ENCODE data around the gene ACAA2.
A peak's percentile ranks its signal among the peaks of the same experiment; 100 is the strongest.

Gene ACAA2, protein sequence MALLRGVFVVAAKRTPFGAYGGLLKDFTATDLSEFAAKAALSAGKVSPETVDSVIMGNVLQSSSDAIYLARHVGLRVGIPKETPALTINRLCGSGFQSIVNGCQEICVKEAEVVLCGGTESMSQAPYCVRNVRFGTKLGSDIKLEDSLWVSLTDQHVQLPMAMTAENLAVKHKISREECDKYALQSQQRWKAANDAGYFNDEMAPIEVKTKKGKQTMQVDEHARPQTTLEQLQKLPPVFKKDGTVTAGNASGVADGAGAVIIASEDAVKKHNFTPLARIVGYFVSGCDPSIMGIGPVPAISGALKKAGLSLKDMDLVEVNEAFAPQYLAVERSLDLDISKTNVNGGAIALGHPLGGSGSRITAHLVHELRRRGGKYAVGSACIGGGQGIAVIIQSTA
- long read RNA-seq, transcript ACAA2-201 (10 exons, 3,350 nt): major isoform, 188 of 207 reads
- long read RNA-seq, partial matches to known transcripts: 5 of 207 reads
- long read RNA-seq, other reads (novel, unspliced or antisense): 13 of 207 reads

DNA sequence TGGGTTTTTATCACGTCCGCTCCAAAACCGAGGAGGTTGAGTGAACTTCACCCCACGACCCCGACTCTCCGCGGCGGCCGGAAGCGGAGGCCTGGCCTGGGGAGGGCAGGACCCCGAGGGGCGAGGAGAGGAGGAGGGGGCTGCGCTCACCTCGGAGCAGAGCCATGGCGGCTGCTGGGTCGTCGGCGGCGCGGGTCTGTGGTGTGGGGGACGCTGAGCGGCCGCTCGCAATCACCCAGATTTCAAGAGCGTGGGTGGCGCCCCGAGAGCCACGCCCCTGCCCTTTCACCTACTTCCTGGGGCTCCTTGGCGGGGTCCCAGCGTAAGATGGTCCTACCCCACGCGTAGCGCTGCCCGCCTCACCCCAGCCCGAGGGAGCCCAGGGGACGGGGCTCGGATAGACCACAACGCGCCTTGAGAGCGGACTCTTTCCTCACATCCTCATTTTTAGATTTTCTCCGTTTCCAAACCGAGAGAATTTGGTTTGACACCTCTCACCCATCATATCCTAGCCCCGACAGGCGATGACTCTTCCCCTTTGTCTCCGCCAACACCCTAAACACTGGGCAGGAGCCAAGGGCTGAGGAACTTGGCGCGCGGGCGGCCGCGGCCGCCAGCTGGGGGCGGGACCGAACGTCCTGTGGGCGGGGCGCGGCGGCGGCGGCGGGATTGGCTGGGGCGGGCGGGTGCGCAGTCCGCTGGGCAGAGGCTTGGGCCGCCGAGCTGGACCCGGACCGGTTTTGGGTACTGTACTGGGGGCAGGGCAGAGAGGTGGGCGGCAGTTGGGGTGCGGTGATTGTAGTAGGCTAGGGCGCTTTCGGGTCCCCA, at the start of gene ACAA2:
ACAA2 (minus strand) TSS at position 215 of the 828 bp plus-strand sequence; CDS start at position 166, 49 bp downstream.
- DNase-seq (ENCODE audit: low read depth in 1 of 2, low spot score in 1 of 2): peak; percentile 68 to 75
- Histone ChIP-seq H3K27me3 (ENCODE audit: insufficient read depth, poor library complexity, severe bottlenecking) (peaks cover 26% of the 10 kb centered on the region), H3K4me3 (replicated peaks; ENCODE audit: insufficient read depth, low read length) (peak within 1 kb of the TSS; percentile 94), H3K27ac (replicated peaks) (peak within 1 kb of the TSS; percentile 52)
- TF ChIP-seq, protein P1, sequence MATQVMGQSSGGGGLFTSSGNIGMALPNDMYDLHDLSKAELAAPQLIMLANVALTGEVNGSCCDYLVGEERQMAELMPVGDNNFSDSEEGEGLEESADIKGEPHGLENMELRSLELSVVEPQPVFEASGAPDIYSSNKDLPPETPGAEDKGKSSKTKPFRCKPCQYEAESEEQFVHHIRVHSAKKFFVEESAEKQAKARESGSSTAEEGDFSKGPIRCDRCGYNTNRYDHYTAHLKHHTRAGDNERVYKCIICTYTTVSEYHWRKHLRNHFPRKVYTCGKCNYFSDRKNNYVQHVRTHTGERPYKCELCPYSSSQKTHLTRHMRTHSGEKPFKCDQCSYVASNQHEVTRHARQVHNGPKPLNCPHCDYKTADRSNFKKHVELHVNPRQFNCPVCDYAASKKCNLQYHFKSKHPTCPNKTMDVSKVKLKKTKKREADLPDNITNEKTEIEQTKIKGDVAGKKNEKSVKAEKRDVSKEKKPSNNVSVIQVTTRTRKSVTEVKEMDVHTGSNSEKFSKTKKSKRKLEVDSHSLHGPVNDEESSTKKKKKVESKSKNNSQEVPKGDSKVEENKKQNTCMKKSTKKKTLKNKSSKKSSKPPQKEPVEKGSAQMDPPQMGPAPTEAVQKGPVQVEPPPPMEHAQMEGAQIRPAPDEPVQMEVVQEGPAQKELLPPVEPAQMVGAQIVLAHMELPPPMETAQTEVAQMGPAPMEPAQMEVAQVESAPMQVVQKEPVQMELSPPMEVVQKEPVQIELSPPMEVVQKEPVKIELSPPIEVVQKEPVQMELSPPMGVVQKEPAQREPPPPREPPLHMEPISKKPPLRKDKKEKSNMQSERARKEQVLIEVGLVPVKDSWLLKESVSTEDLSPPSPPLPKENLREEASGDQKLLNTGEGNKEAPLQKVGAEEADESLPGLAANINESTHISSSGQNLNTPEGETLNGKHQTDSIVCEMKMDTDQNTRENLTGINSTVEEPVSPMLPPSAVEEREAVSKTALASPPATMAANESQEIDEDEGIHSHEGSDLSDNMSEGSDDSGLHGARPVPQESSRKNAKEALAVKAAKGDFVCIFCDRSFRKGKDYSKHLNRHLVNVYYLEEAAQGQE (IDR thresholded peaks at IDR 0.05; ENCODE audit: insufficient replicate concordance, low read depth): no peak
- TF ChIP-seq SPI1 (IDR thresholded peaks at IDR 0.05; ENCODE audit: borderline replicate concordance, low read depth) (peak; percentile 41; the same call in 1 of the 2 replicates), GABPA (IDR thresholded peaks at IDR 0.05; ENCODE audit: low read depth) (0 out of 2 replicates have a peak, but pooled peaks have one; percentile 19)

DNA sequence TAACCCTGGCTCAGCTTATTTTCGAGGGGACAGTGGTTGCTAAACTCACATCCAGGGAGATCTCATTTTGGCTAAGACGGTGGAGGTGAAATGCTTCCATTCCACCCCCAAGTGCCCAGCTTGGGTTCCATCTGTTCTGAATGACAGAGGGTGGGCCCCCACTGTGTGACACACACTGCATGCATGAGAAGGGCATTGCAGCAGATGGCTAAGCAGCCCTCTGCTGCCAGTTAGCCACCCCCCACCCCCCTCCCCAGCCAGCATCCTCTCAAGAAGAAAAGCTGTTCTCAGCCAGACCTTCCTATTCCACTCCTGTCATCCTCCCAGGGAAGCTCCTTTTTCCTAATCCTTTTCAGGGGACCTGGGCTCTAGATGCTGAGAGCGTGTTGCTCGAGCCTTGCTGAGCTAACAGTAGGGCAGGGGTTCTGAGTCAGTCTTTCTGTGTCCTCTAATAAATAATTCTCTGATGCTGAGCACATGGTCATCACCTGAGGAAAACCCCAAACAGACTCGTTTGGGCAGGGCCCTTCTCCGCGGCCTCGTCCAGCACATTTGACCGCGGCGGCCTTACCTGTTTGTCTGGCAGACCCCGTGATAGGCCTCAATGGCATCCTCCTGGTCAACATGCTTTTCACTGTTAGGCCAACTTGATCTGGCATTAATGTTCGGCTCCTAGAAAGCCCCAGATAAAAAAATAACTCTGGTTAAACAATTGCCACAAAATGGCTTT, 49.5 kb upstream of the ACAA2 start:
- TF ChIP-seq SPI1 (IDR thresholded peaks at IDR 0.05; ENCODE audit: borderline replicate concordance, low read depth) (no peak), POLR2AphosphoS5 (IDR thresholded peaks at IDR 0.05; ENCODE audit: low read depth) (no peak), GABPA (IDR thresholded peaks at IDR 0.05; ENCODE audit: low read depth) (no peak)
- TF ChIP-seq, protein P2, sequence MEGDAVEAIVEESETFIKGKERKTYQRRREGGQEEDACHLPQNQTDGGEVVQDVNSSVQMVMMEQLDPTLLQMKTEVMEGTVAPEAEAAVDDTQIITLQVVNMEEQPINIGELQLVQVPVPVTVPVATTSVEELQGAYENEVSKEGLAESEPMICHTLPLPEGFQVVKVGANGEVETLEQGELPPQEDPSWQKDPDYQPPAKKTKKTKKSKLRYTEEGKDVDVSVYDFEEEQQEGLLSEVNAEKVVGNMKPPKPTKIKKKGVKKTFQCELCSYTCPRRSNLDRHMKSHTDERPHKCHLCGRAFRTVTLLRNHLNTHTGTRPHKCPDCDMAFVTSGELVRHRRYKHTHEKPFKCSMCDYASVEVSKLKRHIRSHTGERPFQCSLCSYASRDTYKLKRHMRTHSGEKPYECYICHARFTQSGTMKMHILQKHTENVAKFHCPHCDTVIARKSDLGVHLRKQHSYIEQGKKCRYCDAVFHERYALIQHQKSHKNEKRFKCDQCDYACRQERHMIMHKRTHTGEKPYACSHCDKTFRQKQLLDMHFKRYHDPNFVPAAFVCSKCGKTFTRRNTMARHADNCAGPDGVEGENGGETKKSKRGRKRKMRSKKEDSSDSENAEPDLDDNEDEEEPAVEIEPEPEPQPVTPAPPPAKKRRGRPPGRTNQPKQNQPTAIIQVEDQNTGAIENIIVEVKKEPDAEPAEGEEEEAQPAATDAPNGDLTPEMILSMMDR (IDR thresholded peaks at IDR 0.05; ENCODE audit: insufficient read depth, low read length): no peak
- TF ChIP-seq, protein P1 (IDR thresholded peaks at IDR 0.05; ENCODE audit: insufficient replicate concordance, low read depth): no peak
- no peak for DNase-seq (ENCODE audit: low read depth in 1 of 2, low spot score in 1 of 2)
- H3K27ac ChIP-seq (replicated peaks): no peak overlapping the region
- peaks cover 7% of the 10 kb centered on the region for H3K27me3 ChIP-seq (ENCODE audit: insufficient read depth, poor library complexity, severe bottlenecking)
- no peak overlapping the region for H3K4me3 ChIP-seq (replicated peaks; ENCODE audit: insufficient read depth, low read length)

DNA sequence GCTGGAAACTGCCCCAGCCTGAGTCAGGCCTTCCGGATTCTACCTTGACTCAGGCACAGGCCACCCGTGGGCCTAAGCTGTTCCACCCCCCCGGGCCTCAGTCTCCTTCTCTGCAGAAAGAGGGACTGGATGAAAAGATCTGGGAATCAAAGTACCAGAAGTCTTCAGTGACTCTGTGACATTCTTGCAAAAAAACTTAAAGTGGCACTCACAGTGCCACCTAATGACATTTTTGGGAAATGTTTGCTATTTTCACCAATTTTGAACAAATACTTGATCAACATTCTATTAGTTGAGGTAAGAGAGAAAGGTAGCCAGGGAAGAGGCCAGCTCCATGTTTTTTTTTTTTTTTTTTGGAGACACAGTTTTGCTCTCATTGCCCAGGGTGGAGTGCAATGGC, 48.3 kb upstream of the ACAA2 start:
- H3K4me3 ChIP-seq (replicated peaks; ENCODE audit: insufficient read depth, low read length): no peak overlapping the region
- TF ChIP-seq GABPA (IDR thresholded peaks at IDR 0.05; ENCODE audit: low read depth) (no peak), SPI1 (IDR thresholded peaks at IDR 0.05; ENCODE audit: borderline replicate concordance, low read depth) (no peak)
- TF ChIP-seq, protein P2 (IDR thresholded peaks at IDR 0.05; ENCODE audit: insufficient read depth, low read length): peak; percentile 65
- DNase-seq (ENCODE audit: low read depth in 1 of 2, low spot score in 1 of 2): no peak

More for the DNA sequence above, 48.3 kb upstream of the ACAA2 start:
- no peak overlapping the region for H3K27ac ChIP-seq (replicated peaks)
- peaks cover 7% of the 10 kb centered on the region for H3K27me3 ChIP-seq (ENCODE audit: insufficient read depth, poor library complexity, severe bottlenecking)
